Progenitor cell of endocrine pancreas (in vitro differentiated cells): Measurements from ENCODE around the gene COX4I1. TPM values are rescaled to one million over a fixed set of nuclear protein-coding genes. Genes with fewer than 3 reads are reported as not detected.

Experiments
- DNase-seq: peaks from one replicate; pipeline ENCODE4 v3.0.0; 2021; ENCODE audit warnings: low spot score; ENCODE audit not compliant: unreplicated experiment
- H3K27ac Mint-ChIP-seq: 2 replicates; pipeline ENCODE4 v1.8.0; 2021; ENCODE audit warnings: mild to moderate bottlenecking, moderate library complexity, mixed read lengths
- H3K27me3 Mint-ChIP-seq: 2 replicates; pipeline ENCODE4 v1.8.0; 2021; ENCODE audit warnings: mixed read lengths
- H3K36me3 Mint-ChIP-seq: 2 replicates; pipeline ENCODE4 v1.8.0; 2022; ENCODE audit warnings: mixed read lengths; ENCODE audit not compliant: insufficient read depth
- H3K4me1 Mint-ChIP-seq: 2 replicates; pipeline ENCODE4 v1.8.0; 2021; ENCODE audit warnings: low read depth, mixed read lengths
- H3K4me3 Mint-ChIP-seq: 2 replicates; pipeline ENCODE4 v1.8.0; 2021; ENCODE audit warnings: low read depth, mild to moderate bottlenecking, moderate library complexity, mixed read lengths
- H3K9me3 Mint-ChIP-seq: 2 replicates; pipeline ENCODE4 v1.8.0; 2021; ENCODE audit warnings: low read depth, mixed read lengths
- CTCF ChIP-seq: fragments of 200-600 bp; sonication (generic); IDR thresholded peaks from one replicate; pipeline ENCODE4 v1.5.0; 2021; ENCODE audit warnings: antibody characterized with exemption, mild to moderate bottlenecking; ENCODE audit not compliant: unreplicated experiment
- total RNA-seq: library from RNA; stranded (reverse); gene quantifications from 2 replicates; pipeline ENCODE4 v1.2.1, GENCODE V29; 2021

Gene COX4I1
- total RNA-seq, 1 donor from 2014 or later = 466 TPM

GRCh38 chr16:85850344-85850880 lies 50.9 kb downstream of the COX4I1 start:
- no peak overlapping the region for H3K27ac Mint-ChIP-seq
- H3K9me3 Mint-ChIP-seq = no peaks in the 10 kb centered on the region
- H3K4me3 Mint-ChIP-seq = no peak overlapping the region
- no peak for TF ChIP-seq CTCF
- H3K36me3 Mint-ChIP-seq = no peaks in the 10 kb centered on the region
- H3K27me3 Mint-ChIP-seq = peaks cover 30% of the 10 kb centered on the region
- peaks cover 21% of the 10 kb centered on the region for H3K4me1 Mint-ChIP-seq
- DNase-seq = no peak

GRCh38 chr16:85851034-85851785 lies 51.7 kb downstream of the COX4I1 start:
- H3K27ac Mint-ChIP-seq = no peak overlapping the region
- H3K4me3 Mint-ChIP-seq = no peak overlapping the region
- no peaks in the 10 kb centered on the region for H3K36me3 Mint-ChIP-seq
- H3K9me3 Mint-ChIP-seq = no peaks in the 10 kb centered on the region
- no peak for DNase-seq
- TF ChIP-seq CTCF = no peak
- peaks cover 21% of the 10 kb centered on the region for H3K4me1 Mint-ChIP-seq
- peaks cover 30% of the 10 kb centered on the region for H3K27me3 Mint-ChIP-seq

GRCh38 chr16:85853547-85854545 lies 54.4 kb downstream of the COX4I1 start:
- peaks cover 17% of the 10 kb centered on the region for H3K4me1 Mint-ChIP-seq
- TF ChIP-seq CTCF = no peak
- H3K4me3 Mint-ChIP-seq = no peak overlapping the region
- no peaks in the 10 kb centered on the region for H3K36me3 Mint-ChIP-seq
- H3K27ac Mint-ChIP-seq = no peak overlapping the region
- no peak for DNase-seq
- H3K27me3 Mint-ChIP-seq = peaks cover 30% of the 10 kb centered on the region
- H3K9me3 Mint-ChIP-seq = no peaks in the 10 kb centered on the region

- Mint-ChIP-seq H3K9me3 (no peaks in the 10 kb centered on the region), H3K27ac (no peak overlapping the region), H3K4me1 (peaks cover 17% of the 10 kb centered on the region), H3K4me3 (no peak overlapping the region), H3K36me3 (no peaks in the 10 kb centered on the region), H3K27me3 (peaks cover 29% of the 10 kb centered on the region)
- no peak for DNase-seq
- TF ChIP-seq CTCF = no peak
Measured at GRCh38 chr16:85854935-85855334, 55.4 kb downstream of the COX4I1 start.

- Mint-ChIP-seq H3K4me3 (no peak overlapping the region), H3K27me3 (peaks cover 27% of the 10 kb centered on the region), H3K27ac (no peak overlapping the region), H3K36me3 (no peaks in the 10 kb centered on the region), H3K9me3 (no peaks in the 10 kb centered on the region), H3K4me1 (peaks cover 6% of the 10 kb centered on the region)
- TF ChIP-seq CTCF = no peak
- no peak for DNase-seq
Measured at GRCh38 chr16:85856079-85856478, 56.6 kb downstream of the COX4I1 start.
